ENCODE data around the gene SPACA4. TPM values are rescaled to one million over a fixed set of nuclear protein-coding genes. Genes with fewer than 3 reads are reported as not detected.

Gene SPACA4
- total and polyA plus RNA-seq, 2 of the 4 experiments (the other 2 are of a cell fraction): not detected

GRCh38 chr19:48596237-48596636 lies 10.3 kb upstream of the SPACA4 start:
- no peak overlapping the region for H2AK5ac ChIP-seq (ENCODE audit: low read depth, low read length)
- POLR2A ChIA-PET (ENCODE audit: unreplicated experiment): no interaction called here
- ATAC-seq (ENCODE audit: low read depth): no peak
- no peaks in the 10 kb centered on the region for H3K9me3 ChIP-seq (ENCODE audit: control insufficient read depth, insufficient read depth, low read length)
- CTCF ChIA-PET: no interaction called here
- no peak overlapping the region for H2BK15ac ChIP-seq (ENCODE audit: low read depth, low read length)
- dilution Hi-C loops (cut with HindIII; ENCODE audit: low sequenced_read_pairs, unreplicated experiment): no loop called here
- no peak overlapping the region for H3K18ac ChIP-seq (ENCODE audit: low read depth, low read length)
- intact Hi-C loops (cut with micrococcal nuclease): no loop called here
- TF ChIP-seq CTCF (conservative IDR thresholded peaks at IDR 0.05; ENCODE audit: low read depth, low read length) (no peak), BHLHE40 (IDR thresholded peaks at IDR 0.05; ENCODE audit: low read depth, low read length) (no peak), MXI1 (IDR thresholded peaks at IDR 0.05; ENCODE audit: borderline replicate concordance, low read depth, low read length) (no peak), FOS (IDR thresholded peaks at IDR 0.05; ENCODE audit: low read depth, low read length) (no peak)
- H4K20me1 ChIP-seq (ENCODE audit: insufficient read depth, low read length): no peaks in the 10 kb centered on the region
- in situ Hi-C loops (cut with MboI; ENCODE audit: low sequenced_read_pairs): no loop called here
- no peak overlapping the region for H2BK5ac ChIP-seq (ENCODE audit: low read depth, low read length, poor library complexity, severe bottlenecking)
- no peak overlapping the region for H2BK20ac ChIP-seq (ENCODE audit: low read depth, low read length)
- H3K36me3 ChIP-seq (ENCODE audit: control insufficient read depth, insufficient read depth, low read length): no peaks in the 10 kb centered on the region
- no peak overlapping the region for H3K9ac ChIP-seq (ENCODE audit: low read depth, low read length)
- BruUV-seq (replicated peaks): no TSS peak
- H3K79me1 ChIP-seq (ENCODE audit: low read depth in 1 of 2, low read length in 2 of 2): no peaks in the 10 kb centered on the region
- peaks cover 16% of the 10 kb centered on the region for H3K27me3 ChIP-seq (ENCODE audit: control insufficient read depth, insufficient read depth, low read length)
- WGBS, 2 experiments (ENCODE audit: extremely low coverage in 2 of 2, insufficient read length in 1 of 2): 88% methylated on average over 3 of the region's 4 CpGs; no CpG with 5 or more reads in 1 of the 2 experiments
- H3K56ac ChIP-seq (ENCODE audit: extremely low read depth, insufficient read depth, low read length): no peak overlapping the region
- H3K4me2 ChIP-seq (ENCODE audit: low read depth, low read length): no peak overlapping the region
- no peaks in the 10 kb centered on the region for H3K9me1 ChIP-seq (ENCODE audit: insufficient read depth, low read length)
- H3K14ac ChIP-seq (replicated peaks; ENCODE audit: low read depth, low read length): no peak overlapping the region
- no peak overlapping the region for H2AFZ ChIP-seq (replicated peaks; ENCODE audit: low read length, poor library complexity)
- H4K5ac ChIP-seq (ENCODE audit: low read depth, low read length): no peak overlapping the region
- H4K8ac ChIP-seq (ENCODE audit: low read depth in 2 of 2, low read length in 2 of 2): no peak overlapping the region
- H3K4ac ChIP-seq (ENCODE audit: low read depth, low read length): no peak overlapping the region
- no peak overlapping the region for H2BK120ac ChIP-seq (ENCODE audit: low read depth, low read length)
- no peak overlapping the region for H3K4me3 ChIP-seq (ENCODE audit: insufficient read depth, low read depth, low read length)
- DNase-seq: no peak
- no peaks in the 10 kb centered on the region for H3K4me1 ChIP-seq (ENCODE audit: control insufficient read depth, insufficient read depth, low read length)
- no peak overlapping the region for H3K27ac ChIP-seq (ENCODE audit: insufficient read depth, low read length)
- no peak overlapping the region for H4K91ac ChIP-seq (ENCODE audit: insufficient read depth, low read depth, low read length)
- H3K23ac ChIP-seq (ENCODE audit: low read depth, low read length): no peak overlapping the region
- H2AK9ac ChIP-seq (replicated peaks; ENCODE audit: low read depth, low read length, poor library complexity): no peak overlapping the region
